ENCODE data around the gene FTO.

The FTO gene

GRCh38 chr16:53973021-53973420 lies 269.1 kb downstream of the FTO start:
- FAIRE-seq: no peak

- no peak for FAIRE-seq
Observed at GRCh38 chr16:53974484-53975080, 270.6 kb downstream of the FTO start.

- no peak for FAIRE-seq
Observed at GRCh38 chr16:53980675-53981074, 276.7 kb downstream of the FTO start.

GRCh38 chr16:53982631-53983042 lies 278.7 kb downstream of the FTO start:
- FAIRE-seq: no peak

GRCh38 chr16:53984936-53985335 lies 281.0 kb downstream of the FTO start:
- FAIRE-seq: no peak

- FAIRE-seq: no peak
Observed at GRCh38 chr16:53985861-53986260, 281.9 kb downstream of the FTO start.

GRCh38 chr16:53986793-53987192 lies 282.8 kb downstream of the FTO start:
- no peak for FAIRE-seq

GRCh38 chr16:53988136-53988535 lies 284.2 kb downstream of the FTO start:
- FAIRE-seq: peak; percentile 43

- FAIRE-seq: no peak
Observed at GRCh38 chr16:53989597-53989996, 285.6 kb downstream of the FTO start.

- FAIRE-seq: no peak
Observed at GRCh38 chr16:53991754-53992378, 287.9 kb downstream of the FTO start.

- FAIRE-seq: no peak
Observed at GRCh38 chr16:53995378-53995777, 291.4 kb downstream of the FTO start.

- FAIRE-seq: no peak
Observed at GRCh38 chr16:53996961-53997360, 293.0 kb downstream of the FTO start.

GRCh38 chr16:53998024-53998810 lies 294.3 kb downstream of the FTO start:
- no peak for FAIRE-seq

GRCh38 chr16:53998966-53999522 lies 295.1 kb downstream of the FTO start:
- no peak for FAIRE-seq

GRCh38 chr16:53999841-54000240 lies 295.9 kb downstream of the FTO start:
- no peak for FAIRE-seq

GRCh38 chr16:54000361-54000760 lies 296.4 kb downstream of the FTO start:
- no peak for FAIRE-seq

GRCh38 chr16:54006693-54007092 lies 302.7 kb downstream of the FTO start:
- FAIRE-seq: no peak

- FAIRE-seq: no peak
Observed at GRCh38 chr16:54007504-54007903, 303.5 kb downstream of the FTO start.

GRCh38 chr16:54009464-54010176 lies 305.7 kb downstream of the FTO start:
- no peak for FAIRE-seq

- FAIRE-seq: no peak
Observed at GRCh38 chr16:54015147-54015546, 311.2 kb downstream of the FTO start.

- FAIRE-seq: no peak
Observed at GRCh38 chr16:54022362-54022761, 318.4 kb downstream of the FTO start.

- no peak for FAIRE-seq
Observed at GRCh38 chr16:54026456-54026855, 322.5 kb downstream of the FTO start.

- no peak for FAIRE-seq
Observed at GRCh38 chr16:54027062-54027461, 323.1 kb downstream of the FTO start.
